DOHH2 (cell line): ENCODE data around the gene ALKBH8.

Experiments used
- H3F3A ChIP-seq: fragments of 200-600 bp; sonication (generic), shearing (Covaris generic); 2 replicates; pipeline ENCODE4 v1.6.0; 2016; ENCODE audit warnings: antibody characterized with exemption, mild to moderate bottlenecking; ENCODE audit not compliant: control insufficient read depth, insufficient read depth
- H3K27ac ChIP-seq: fragments of 200-600 bp; sonication (generic); 2 replicates; pipeline ENCODE4 v1.5.1; 2014; ENCODE audit warnings: low read depth, mild to moderate bottlenecking, low read length, moderate library complexity
- H3K27me3 ChIP-seq: fragments of 200-600 bp; sonication (generic); 2 replicates; pipeline ENCODE4 v1.6.1; 2014; ENCODE audit warnings: mild to moderate bottlenecking, low read length, mixed read lengths; ENCODE audit not compliant: control insufficient read depth
- H3K36me3 ChIP-seq: fragments of 200-600 bp; sonication (generic); 2 replicates; pipeline ENCODE4 v1.6.1; 2014; ENCODE audit warnings: mild to moderate bottlenecking, low read length, moderate library complexity, mixed read lengths; ENCODE audit not compliant: control insufficient read depth
- H3K4me1 ChIP-seq: fragments of 200-600 bp; sonication (generic); 2 replicates; pipeline ENCODE4 v1.6.1; 2014; ENCODE audit warnings: mild to moderate bottlenecking, low read length, mixed read lengths; ENCODE audit not compliant: control insufficient read depth
- H3K4me2 ChIP-seq: fragments of 200-600 bp; sonication (generic); 2 replicates; pipeline ENCODE4 v1.6.0; 2014; ENCODE audit warnings: mild to moderate bottlenecking, low read length, moderate library complexity
- H3K4me3 ChIP-seq: fragments of 200-600 bp; sonication (generic); 2 replicates; pipeline ENCODE4 v1.5.1; 2014; ENCODE audit warnings: mild to moderate bottlenecking, low read length, mixed read lengths
- H3K79me2 ChIP-seq: fragments of 200-600 bp; sonication (generic); 2 replicates; pipeline ENCODE4 v1.6.1; 2014; ENCODE audit warnings: mild to moderate bottlenecking, low read length, mixed read lengths; ENCODE audit not compliant: control insufficient read depth
- H3K9me2 ChIP-seq: fragments of 200-600 bp; sonication (generic); replicated peaks from 2 replicates; pipeline ENCODE4 v1.6.1; 2014; ENCODE audit warnings: mild to moderate bottlenecking, low read length, mixed read lengths; ENCODE audit not compliant: control insufficient read depth
- H3K9me3 ChIP-seq: fragments of 200-600 bp; sonication (generic); 2 replicates; pipeline ENCODE4 v1.6.1; 2014; ENCODE audit warnings: antibody characterized with exemption, low read length, mixed read lengths; ENCODE audit not compliant: control insufficient read depth, insufficient read depth
- H4K20me1 ChIP-seq: fragments of 200-600 bp; sonication (generic); 2 replicates; pipeline ENCODE4 v1.6.0; 2014; ENCODE audit warnings: low read depth, mild to moderate bottlenecking, antibody characterized with exemption, low read length, moderate library complexity; ENCODE audit not compliant: control insufficient read depth, insufficient read depth
- CTCF ChIP-seq: fragments of 200-600 bp; sonication (generic); IDR thresholded peaks from one replicate; pipeline ENCODE4 v1.5.1; 2014; ENCODE audit warnings: antibody characterized with exemption, mild to moderate bottlenecking, low read depth, low read length; ENCODE audit not compliant: poor library complexity, severe bottlenecking
- EZH2phosphoT487 ChIP-seq: fragments of 200-600 bp; sonication (generic); IDR thresholded peaks from 2 replicates; pipeline ENCODE4 v1.6.1; 2017; ENCODE audit warnings: borderline replicate concordance, mild to moderate bottlenecking, antibody characterized with exemption, low read length, moderate library complexity, mixed read lengths

ALKBH8 gene

GRCh38 chr11:107592231-107592590, 26.7 kb upstream of the ALKBH8 start:
- Histone ChIP-seq H3K79me2 (no peaks in the 10 kb centered on the region), H4K20me1 (no peaks in the 10 kb centered on the region)

GRCh38 chr11:107591378-107592230, 26.1 kb upstream of the ALKBH8 start:
- TF ChIP-seq EZH2phosphoT487 (no peak; the same call in 1 of the 2 replicates), CTCF (no peak)
- no peaks in the 10 kb centered on the region for H3F3A ChIP-seq
- no peak overlapping the region for H3K27ac ChIP-seq
- H3K36me3 ChIP-seq: no peaks in the 10 kb centered on the region
- H3K79me2 ChIP-seq: no peaks in the 10 kb centered on the region
- no peaks in the 10 kb centered on the region for H3K9me2 ChIP-seq
- H3K4me2 ChIP-seq: peak overlapping the region; percentile 67
- H3K9me3 ChIP-seq: no peaks in the 10 kb centered on the region
- peaks cover 87% of the 10 kb centered on the region for H3K27me3 ChIP-seq
- H4K20me1 ChIP-seq: no peaks in the 10 kb centered on the region
- peak overlapping the region; percentile 68 for H3K4me3 ChIP-seq
- peaks cover 9% of the 10 kb centered on the region for H3K4me1 ChIP-seq

More at GRCh38 chr11:107592231-107592590, 26.7 kb upstream of the ALKBH8 start:
- H3K9me2 ChIP-seq: no peaks in the 10 kb centered on the region
- H3K9me3 ChIP-seq: no peaks in the 10 kb centered on the region
- H3K4me3 ChIP-seq: no peak overlapping the region
- peaks cover 89% of the 10 kb centered on the region for H3K27me3 ChIP-seq
- H3K4me2 ChIP-seq: no peak overlapping the region
- TF ChIP-seq EZH2phosphoT487 (no peak), CTCF (no peak)
- H3K36me3 ChIP-seq: no peaks in the 10 kb centered on the region
- no peak overlapping the region for H3K27ac ChIP-seq
- H3K4me1 ChIP-seq: peaks cover 9% of the 10 kb centered on the region
- no peaks in the 10 kb centered on the region for H3F3A ChIP-seq

GRCh38 chr11:107590460-107591377, 25.2 kb upstream of the ALKBH8 start, which contains the start of gene ELMOD1:
ELMOD1 (plus strand) TSS chr11:107591147; CDS start chr11:107618190, 27,043 bp downstream.
- Histone ChIP-seq H3K79me2 (no peaks in the 10 kb centered on the region), H3K4me2 (peak within 1 kb of the TSS; percentile 67), H3K4me3 (peak within 1 kb of the TSS; percentile 68), H3F3A (no peaks in the 10 kb centered on the region), H3K9me2 (no peaks in the 10 kb centered on the region), H3K36me3 (no peaks in the 10 kb centered on the region), H3K27ac (no peak within 1 kb of the TSS), H4K20me1 (no peaks in the 10 kb centered on the region), H3K4me1 (peaks cover 9% of the 10 kb centered on the region), H3K9me3 (no peaks in the 10 kb centered on the region), H3K27me3 (peaks cover 84% of the 10 kb centered on the region)
- TF ChIP-seq CTCF (no peak), EZH2phosphoT487 (no peak)
